Adipocyte (in vitro differentiated cells): ENCODE results near the gene KRTAP9-2.
"Not testable (repeated sequence)": the region's sequence is repeated elsewhere in the genome, so short reads cannot be mapped to it uniquely, and the experiment has no call there.

Experiments used
- DNase-seq: peaks from one replicate; pipeline ENCODE4 v3.0.0-alpha.2; 2015; ENCODE audit warnings: low read depth
- H3K27me3 ChIP-seq: replicated peaks from 2 replicates; pipeline ENCODE4 v1.7.0; 2013; ENCODE audit warnings: mild to moderate bottlenecking, low read length, moderate library complexity; ENCODE audit not compliant: control insufficient read depth, insufficient read depth
- H3K36me3 ChIP-seq: 2 replicates; pipeline ENCODE4 v1.7.0; 2013; ENCODE audit warnings: low read length, mild to moderate bottlenecking, moderate library complexity; ENCODE audit not compliant: control insufficient read depth, insufficient read depth, severe bottlenecking
- H3K4me1 ChIP-seq: 2 replicates; pipeline ENCODE4 v1.7.0; 2013; ENCODE audit warnings: mild to moderate bottlenecking, low read length, moderate library complexity; ENCODE audit not compliant: control insufficient read depth, insufficient read depth
- H3K4me3 ChIP-seq: 2 replicates; pipeline ENCODE4 v1.7.0; 2013; ENCODE audit warnings: mild to moderate bottlenecking, low read length, moderate library complexity
- H3K9ac ChIP-seq: 2 replicates; pipeline ENCODE4 v1.7.0; 2013; ENCODE audit warnings: mild to moderate bottlenecking, low read length, moderate library complexity
- H3K9me3 ChIP-seq: 2 replicates; pipeline ENCODE4 v1.7.0; 2013; ENCODE audit warnings: mild to moderate bottlenecking, low read length, moderate library complexity; ENCODE audit not compliant: control insufficient read depth

KRTAP9-2 gene

GRCh38 chr17:41237949-41238437 is 11.5 kb downstream of the KRTAP9-2 start, which contains the start of gene KRTAP9-8:
Gene KRTAP9-8 (plus strand): TSS chr17:41237999. CDS start chr17:41238052, 53 bp downstream.
- not testable (repeated sequence) for H3K9ac ChIP-seq, H3K4me1 ChIP-seq, H3K4me3 ChIP-seq, H3K9me3 ChIP-seq, H3K27me3 ChIP-seq, DNase-seq, H3K36me3 ChIP-seq

GRCh38 chr17:41246995-41247787 is 20.7 kb downstream of the KRTAP9-2 start:
- not testable (repeated sequence) for H3K4me1 ChIP-seq, H3K9me3 ChIP-seq, H3K9ac ChIP-seq, H3K36me3 ChIP-seq, H3K27me3 ChIP-seq, H3K4me3 ChIP-seq, DNase-seq

- not testable (repeated sequence) for H3K9ac ChIP-seq
Measured at GRCh38 chr17:41249637-41250240, 23.3 kb downstream of the KRTAP9-2 start, which contains the start of gene KRTAP9-4. Gene KRTAP9-4 (plus strand): TSS chr17:41249687. CDS start chr17:41249721, 34 bp downstream.

GRCh38 chr17:41251261-41251660 is 24.8 kb downstream of the KRTAP9-2 start:
- peaks cover 2% of the 10 kb centered on the region for H3K27me3 ChIP-seq
- H3K36me3 ChIP-seq, result no peaks in the 10 kb centered on the region
- H3K4me3 ChIP-seq, result no peak overlapping the region
- DNase-seq, result no peak
- no peak overlapping the region for H3K9ac ChIP-seq
- no peaks in the 10 kb centered on the region for H3K9me3 ChIP-seq
- peaks cover 5% of the 10 kb centered on the region for H3K4me1 ChIP-seq

More at GRCh38 chr17:41249637-41250240, 23.3 kb downstream of the KRTAP9-2 start, which contains the start of gene KRTAP9-4:
- H3K9me3 ChIP-seq, H3K36me3 ChIP-seq, DNase-seq, H3K4me1 ChIP-seq, H3K27me3 ChIP-seq, H3K4me3 ChIP-seq: not testable (repeated sequence)

GRCh38 chr17:41254861-41255260 is 28.4 kb downstream of the KRTAP9-2 start:
- Histone ChIP-seq H3K9ac (no peak overlapping the region), H3K4me1 (peaks cover 23% of the 10 kb centered on the region), H3K36me3 (no peaks in the 10 kb centered on the region), H3K4me3 (no peak overlapping the region), H3K9me3 (no peaks in the 10 kb centered on the region), H3K27me3 (no peaks in the 10 kb centered on the region)
- no peak for DNase-seq

GRCh38 chr17:41255381-41256290 is 29.2 kb downstream of the KRTAP9-2 start, which contains the start of gene KRTAP9-9:
Gene KRTAP9-9 (plus strand): TSS chr17:41255384.
- not testable (repeated sequence) for H3K4me3 ChIP-seq, H3K27me3 ChIP-seq, H3K9ac ChIP-seq, H3K36me3 ChIP-seq, H3K9me3 ChIP-seq
- H3K4me1 ChIP-seq, result peaks cover 23% of the 10 kb centered on the region
- DNase-seq, result peak; percentile 43

GRCh38 chr17:41256291-41256685 is 29.8 kb downstream of the KRTAP9-2 start:
- H3K27me3 ChIP-seq, result no peaks in the 10 kb centered on the region

GRCh38 chr17:41258406-41258805 is 32.0 kb downstream of the KRTAP9-2 start:
- DNase-seq, result peak; percentile 73
- Histone ChIP-seq H3K4me3 (no peak overlapping the region), H3K27me3 (peaks cover 6% of the 10 kb centered on the region), H3K9me3 (no peaks in the 10 kb centered on the region), H3K9ac (no peak overlapping the region), H3K36me3 (no peaks in the 10 kb centered on the region), H3K4me1 (peaks cover 18% of the 10 kb centered on the region)

More at GRCh38 chr17:41256291-41256685, 29.8 kb downstream of the KRTAP9-2 start:
- peak; percentile 39 for DNase-seq
- Histone ChIP-seq H3K4me3 (no peak overlapping the region), H3K4me1 (peaks cover 23% of the 10 kb centered on the region), H3K9me3 (no peaks in the 10 kb centered on the region), H3K9ac (no peak overlapping the region), H3K36me3 (no peaks in the 10 kb centered on the region)

GRCh38 chr17:41263212-41263611 is 36.8 kb downstream of the KRTAP9-2 start:
- DNase-seq, result no peak
- H3K4me1 ChIP-seq, result peaks cover 13% of the 10 kb centered on the region
- H3K9ac ChIP-seq, result no peak overlapping the region
- no peaks in the 10 kb centered on the region for H3K36me3 ChIP-seq
- peaks cover 10% of the 10 kb centered on the region for H3K27me3 ChIP-seq
- H3K4me3 ChIP-seq, result no peak overlapping the region
- no peaks in the 10 kb centered on the region for H3K9me3 ChIP-seq

GRCh38 chr17:41264599-41264998 is 38.2 kb downstream of the KRTAP9-2 start:
- no peak for DNase-seq
- no peak overlapping the region for H3K4me3 ChIP-seq
- no peaks in the 10 kb centered on the region for H3K36me3 ChIP-seq
- no peak overlapping the region for H3K9ac ChIP-seq
- H3K27me3 ChIP-seq, result peaks cover 10% of the 10 kb centered on the region
- no peaks in the 10 kb centered on the region for H3K9me3 ChIP-seq
- no peaks in the 10 kb centered on the region for H3K4me1 ChIP-seq
